NCI-H2107 (cell line): ENCODE data around the gene ESAM.

Experiments
- DNase-seq: peaks from one replicate; lab custom pipeline; 2025; lab: John Stamatoyannopoulos, UW

ESAM gene

GRCh38 chr11:124732230-124732629 is 29.9 kb downstream of the ESAM start:
- DNase-seq = no peak

DNA sequence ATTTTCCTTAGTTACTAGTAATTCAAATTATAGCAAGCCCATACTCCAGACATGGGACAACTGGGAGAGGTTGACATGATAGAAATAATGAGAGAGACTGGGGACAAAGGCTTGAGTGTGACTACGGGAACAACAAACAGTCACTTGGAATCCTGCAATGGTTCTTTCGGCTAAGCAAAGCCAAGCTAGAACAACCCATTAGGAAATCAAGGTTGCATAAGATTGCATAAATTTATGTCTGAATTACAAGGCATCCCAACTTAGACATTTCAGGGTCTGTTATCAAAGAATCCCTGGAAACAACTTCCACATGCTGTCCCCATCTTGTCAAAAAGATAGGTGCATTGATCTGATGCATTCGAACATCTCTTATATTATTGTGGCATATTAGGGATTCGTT is 32.5 kb downstream of the ESAM start:
- DNase-seq = no peak

GRCh38 chr11:124728134-124728533 is 34.0 kb downstream of the ESAM start:
- DNase-seq = no peak

GRCh38 chr11:124727474-124727873 is 34.6 kb downstream of the ESAM start:
- DNase-seq = no peak

DNA sequence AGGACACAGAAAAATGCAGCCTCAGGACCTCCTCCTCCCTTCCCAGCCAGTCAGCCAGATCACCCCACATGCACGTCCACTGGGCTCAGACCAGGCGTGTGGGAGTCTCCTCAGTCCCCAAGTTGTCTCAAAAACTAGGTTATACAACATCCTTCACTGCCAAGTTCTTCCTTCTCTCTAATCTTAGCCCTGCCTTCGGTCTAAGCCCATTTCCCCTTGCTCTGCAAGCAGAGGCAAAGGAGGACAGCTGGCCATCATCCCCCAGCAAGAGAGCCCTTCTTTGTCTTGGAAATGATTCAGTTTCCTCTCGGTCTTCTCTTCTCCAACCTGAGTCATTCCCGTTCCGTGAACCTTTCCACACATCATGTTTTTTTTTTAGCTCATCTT is 36.4 kb downstream of the ESAM start:
- DNase-seq = no peak

DNA sequence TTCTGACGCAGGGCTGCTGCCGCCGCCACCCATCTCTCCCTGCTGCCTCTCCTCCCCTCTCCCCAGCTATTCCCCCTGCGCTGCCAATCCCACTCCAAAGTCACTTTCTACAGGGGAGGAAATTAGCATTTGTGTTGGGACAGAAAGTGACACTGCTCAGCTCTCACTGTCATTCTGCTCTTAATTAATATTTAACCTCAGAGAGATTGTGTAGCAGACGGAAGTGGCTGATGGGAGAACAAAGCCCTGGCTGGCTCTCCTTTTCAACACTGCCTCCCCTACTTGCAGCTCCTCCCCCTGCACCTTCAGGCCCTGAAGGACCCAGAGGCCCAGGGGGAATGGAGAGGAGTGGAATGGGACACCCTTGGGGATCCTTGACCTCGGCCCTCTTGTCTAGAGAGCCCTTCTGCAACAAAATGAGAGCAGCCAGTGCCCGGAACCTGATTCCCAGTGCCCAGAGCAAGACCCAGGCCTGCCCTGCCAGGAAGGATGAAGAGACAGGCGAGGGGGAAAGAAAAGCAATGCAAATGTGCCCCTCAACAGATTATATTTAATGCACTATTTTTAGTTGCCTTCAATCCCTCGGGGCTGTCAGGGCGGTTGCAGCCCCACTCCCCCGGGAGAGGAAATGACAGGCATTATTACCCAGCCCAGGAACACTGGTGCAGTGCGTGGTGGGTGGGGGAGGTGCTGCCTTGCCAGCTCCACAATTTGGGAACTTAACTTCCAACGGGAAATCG is 36.9 kb downstream of the ESAM start:
- no peak for DNase-seq

GRCh38 chr11:124722176-124722575 is 39.9 kb downstream of the ESAM start:
- no peak for DNase-seq

DNA sequence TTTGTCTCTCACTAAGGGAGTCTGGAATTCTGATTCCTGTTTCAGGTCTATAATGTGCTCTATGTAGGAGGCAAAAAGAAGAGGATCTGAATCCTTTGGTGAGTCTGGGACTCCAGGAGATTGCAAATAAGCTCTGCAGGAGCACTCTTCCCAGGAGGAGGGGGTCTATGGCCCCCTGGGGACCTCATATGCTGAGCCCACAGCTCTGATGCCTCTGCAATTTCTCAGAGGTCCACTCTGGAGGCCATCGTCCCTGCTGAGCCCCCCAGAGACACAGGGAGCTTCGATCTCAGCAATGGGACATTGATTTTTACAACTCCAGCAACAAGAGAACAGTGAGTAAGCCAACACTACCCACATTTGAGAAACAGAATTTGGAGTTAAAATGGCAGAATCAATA is 42.6 kb downstream of the ESAM start:
- DNase-seq = no peak

GRCh38 chr11:124718801-124719200 is 43.3 kb downstream of the ESAM start:
- no peak for DNase-seq

- DNase-seq = no peak
Measured at GRCh38 chr11:124717786-124718651, 44.1 kb downstream of the ESAM start.

DNA sequence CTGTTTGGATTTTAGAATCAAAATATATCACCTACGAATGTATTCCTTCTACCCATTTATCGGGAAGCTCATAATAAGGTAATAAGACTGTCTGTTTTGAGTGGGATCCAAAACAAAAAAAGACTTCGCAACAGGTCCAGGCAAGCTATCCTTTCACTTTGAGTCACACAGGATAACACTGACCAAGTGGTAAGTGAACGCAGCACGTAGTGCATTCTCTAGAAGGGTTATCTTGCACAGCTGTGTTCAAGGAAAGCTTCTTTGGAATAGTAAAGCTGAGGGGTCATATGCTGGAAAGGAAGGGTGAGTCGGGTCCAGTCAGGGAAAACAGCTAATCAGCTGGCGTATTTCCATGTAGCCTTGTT is 44.7 kb downstream of the ESAM start:
- no peak for DNase-seq

GRCh38 chr11:124716591-124716990 is 45.5 kb downstream of the ESAM start:
- DNase-seq = no peak

DNA sequence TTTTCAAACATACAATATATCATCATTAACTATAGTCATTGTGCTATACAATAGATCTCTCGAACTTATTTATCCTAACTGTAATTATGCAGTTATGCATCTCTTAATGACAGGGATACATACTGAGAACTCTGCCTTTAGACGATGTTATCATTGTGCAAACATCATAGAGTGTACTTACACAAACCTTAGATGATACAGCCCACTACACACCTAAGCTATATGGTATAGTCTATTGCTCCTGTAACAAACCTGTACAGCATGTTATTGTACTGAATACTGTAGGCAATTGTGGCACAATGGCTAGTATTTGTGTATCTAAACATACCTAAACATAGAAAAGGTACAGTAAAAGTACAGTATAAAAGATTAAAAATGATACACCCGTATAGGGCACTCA is 49.7 kb downstream of the ESAM start:
- no peak for DNase-seq

DNA sequence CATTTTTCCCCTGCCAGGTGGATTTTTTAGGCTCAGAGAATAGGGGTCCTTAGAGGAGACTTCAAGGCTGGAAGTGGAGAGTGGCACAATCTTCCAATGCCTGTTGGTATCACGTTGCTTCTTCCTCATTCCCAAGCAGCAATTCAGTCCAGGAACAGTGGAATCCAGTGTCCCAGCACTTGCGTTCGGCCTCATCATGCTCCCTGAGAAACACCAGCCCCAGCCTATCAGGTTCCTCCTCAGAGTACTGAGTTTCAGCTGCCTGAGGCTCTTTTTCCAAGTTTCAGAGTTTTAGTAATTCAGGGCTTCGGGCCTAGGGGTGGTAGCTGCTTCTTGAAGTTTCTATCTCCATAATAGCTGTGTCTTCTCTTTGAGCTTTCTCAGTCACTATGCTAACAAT is 54.3 kb downstream of the ESAM start:
- DNase-seq = no peak
